H1 (cell line): ENCODE results near the gene CAPN9. TPM values are rescaled to one million over a fixed set of nuclear protein-coding genes. Genes with fewer than 3 reads are reported as not detected.

Experiments used
- BACH1 ChIP-seq: IDR thresholded peaks from 2 replicates; pipeline ENCODE4 v1.6.1; 2012; ENCODE audit warnings: low read length, improper control_type of control experiment
- RNF2 ChIP-seq: fragments of 200-900, 300-1000 bp; sonication (generic); IDR thresholded peaks from 2 replicates; pipeline ENCODE4 v1.7.1; 2016; ENCODE audit warnings: borderline replicate concordance, low read depth, mild to moderate bottlenecking, antibody characterized with exemption, low read length; ENCODE audit not compliant: poor library complexity, severe bottlenecking; ENCODE audit errors: missing control alignments
- polyA plus RNA-seq, 7 experiments: library from polyadenylated mRNA; depleted of rRNA in 3 of 7; stranded (reverse) in 5 of 7; unstranded in 2 of 7; fragments of >200 nt in 5 of 7; fragments of 200-250 nt in 2 of 7; gene quantifications; 1 replicate in 5 of 7; 2 replicates in 1 of 7; 4 replicates in 1 of 7; pipeline versions ENCODE4 v1.2.1 to v1.2.3, GENCODE V29; 2011 to 2013; ENCODE audit warnings: missing spikeins in 2 of 7, mixed read lengths in 2 of 7
- total RNA-seq: library from RNA; stranded (reverse); fragmentation: NEBNext Ultra II Directional; extraction: Animal tissue kit (Norgen Biotek cat#: 25700); gene quantifications from 2 replicates; pipeline ENCODE4 v1.2.1, GENCODE V29; 2021
- TF ChIP-seq, protein P1 (sequence below): fragments of 300-600 bp; sonication (generic); IDR thresholded peaks from 2 replicates; pipeline ENCODE4 v1.7.1; 2012; ENCODE audit warnings: low read length, moderate library complexity, mild to moderate bottlenecking, inconsistent platforms; ENCODE audit not compliant: insufficient replicate concordance

The CAPN9 gene
- total and polyA plus RNA-seq, 2 of the 8 experiments (the other 6 are each of a cell fraction or from before 2014, with no cell fraction given): 0.22 to 0.76 TPM

DNA sequence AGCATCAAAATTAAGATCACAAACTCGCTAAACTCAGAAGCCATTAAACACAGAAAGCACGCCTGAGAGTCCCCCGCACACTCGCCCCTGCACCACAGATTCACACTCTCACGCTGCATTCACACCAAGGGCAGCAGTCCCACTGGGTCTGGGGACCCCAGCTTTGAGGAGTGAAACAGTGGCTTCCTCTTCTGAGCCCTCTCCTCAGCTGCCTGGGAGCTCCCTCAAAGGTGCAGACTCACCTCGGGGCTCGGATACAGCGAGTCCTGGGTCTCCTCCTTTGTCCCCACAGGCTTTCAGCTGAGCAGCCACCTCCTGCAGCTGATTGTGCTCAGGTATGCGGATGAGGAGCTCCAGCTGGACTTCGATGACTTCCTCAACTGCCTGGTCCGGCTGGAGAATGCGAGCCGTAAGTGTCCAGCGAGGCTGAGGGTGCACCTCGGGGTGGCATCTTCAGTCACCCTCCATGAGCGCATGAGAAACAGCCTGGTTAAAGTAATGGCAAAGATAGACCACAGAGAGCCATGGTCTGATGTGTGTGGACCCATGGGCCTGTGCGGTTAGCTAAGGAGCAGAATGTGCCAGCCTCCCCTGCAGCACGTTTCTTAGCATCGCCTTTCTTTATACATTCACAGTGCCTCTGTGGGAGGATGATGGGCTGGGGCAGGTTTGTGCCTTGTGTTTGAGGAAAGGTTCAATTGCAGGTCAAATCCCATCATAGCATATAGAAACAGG, 47.9 kb downstream of the CAPN9 start (continued):
- TF ChIP-seq, protein P1, sequence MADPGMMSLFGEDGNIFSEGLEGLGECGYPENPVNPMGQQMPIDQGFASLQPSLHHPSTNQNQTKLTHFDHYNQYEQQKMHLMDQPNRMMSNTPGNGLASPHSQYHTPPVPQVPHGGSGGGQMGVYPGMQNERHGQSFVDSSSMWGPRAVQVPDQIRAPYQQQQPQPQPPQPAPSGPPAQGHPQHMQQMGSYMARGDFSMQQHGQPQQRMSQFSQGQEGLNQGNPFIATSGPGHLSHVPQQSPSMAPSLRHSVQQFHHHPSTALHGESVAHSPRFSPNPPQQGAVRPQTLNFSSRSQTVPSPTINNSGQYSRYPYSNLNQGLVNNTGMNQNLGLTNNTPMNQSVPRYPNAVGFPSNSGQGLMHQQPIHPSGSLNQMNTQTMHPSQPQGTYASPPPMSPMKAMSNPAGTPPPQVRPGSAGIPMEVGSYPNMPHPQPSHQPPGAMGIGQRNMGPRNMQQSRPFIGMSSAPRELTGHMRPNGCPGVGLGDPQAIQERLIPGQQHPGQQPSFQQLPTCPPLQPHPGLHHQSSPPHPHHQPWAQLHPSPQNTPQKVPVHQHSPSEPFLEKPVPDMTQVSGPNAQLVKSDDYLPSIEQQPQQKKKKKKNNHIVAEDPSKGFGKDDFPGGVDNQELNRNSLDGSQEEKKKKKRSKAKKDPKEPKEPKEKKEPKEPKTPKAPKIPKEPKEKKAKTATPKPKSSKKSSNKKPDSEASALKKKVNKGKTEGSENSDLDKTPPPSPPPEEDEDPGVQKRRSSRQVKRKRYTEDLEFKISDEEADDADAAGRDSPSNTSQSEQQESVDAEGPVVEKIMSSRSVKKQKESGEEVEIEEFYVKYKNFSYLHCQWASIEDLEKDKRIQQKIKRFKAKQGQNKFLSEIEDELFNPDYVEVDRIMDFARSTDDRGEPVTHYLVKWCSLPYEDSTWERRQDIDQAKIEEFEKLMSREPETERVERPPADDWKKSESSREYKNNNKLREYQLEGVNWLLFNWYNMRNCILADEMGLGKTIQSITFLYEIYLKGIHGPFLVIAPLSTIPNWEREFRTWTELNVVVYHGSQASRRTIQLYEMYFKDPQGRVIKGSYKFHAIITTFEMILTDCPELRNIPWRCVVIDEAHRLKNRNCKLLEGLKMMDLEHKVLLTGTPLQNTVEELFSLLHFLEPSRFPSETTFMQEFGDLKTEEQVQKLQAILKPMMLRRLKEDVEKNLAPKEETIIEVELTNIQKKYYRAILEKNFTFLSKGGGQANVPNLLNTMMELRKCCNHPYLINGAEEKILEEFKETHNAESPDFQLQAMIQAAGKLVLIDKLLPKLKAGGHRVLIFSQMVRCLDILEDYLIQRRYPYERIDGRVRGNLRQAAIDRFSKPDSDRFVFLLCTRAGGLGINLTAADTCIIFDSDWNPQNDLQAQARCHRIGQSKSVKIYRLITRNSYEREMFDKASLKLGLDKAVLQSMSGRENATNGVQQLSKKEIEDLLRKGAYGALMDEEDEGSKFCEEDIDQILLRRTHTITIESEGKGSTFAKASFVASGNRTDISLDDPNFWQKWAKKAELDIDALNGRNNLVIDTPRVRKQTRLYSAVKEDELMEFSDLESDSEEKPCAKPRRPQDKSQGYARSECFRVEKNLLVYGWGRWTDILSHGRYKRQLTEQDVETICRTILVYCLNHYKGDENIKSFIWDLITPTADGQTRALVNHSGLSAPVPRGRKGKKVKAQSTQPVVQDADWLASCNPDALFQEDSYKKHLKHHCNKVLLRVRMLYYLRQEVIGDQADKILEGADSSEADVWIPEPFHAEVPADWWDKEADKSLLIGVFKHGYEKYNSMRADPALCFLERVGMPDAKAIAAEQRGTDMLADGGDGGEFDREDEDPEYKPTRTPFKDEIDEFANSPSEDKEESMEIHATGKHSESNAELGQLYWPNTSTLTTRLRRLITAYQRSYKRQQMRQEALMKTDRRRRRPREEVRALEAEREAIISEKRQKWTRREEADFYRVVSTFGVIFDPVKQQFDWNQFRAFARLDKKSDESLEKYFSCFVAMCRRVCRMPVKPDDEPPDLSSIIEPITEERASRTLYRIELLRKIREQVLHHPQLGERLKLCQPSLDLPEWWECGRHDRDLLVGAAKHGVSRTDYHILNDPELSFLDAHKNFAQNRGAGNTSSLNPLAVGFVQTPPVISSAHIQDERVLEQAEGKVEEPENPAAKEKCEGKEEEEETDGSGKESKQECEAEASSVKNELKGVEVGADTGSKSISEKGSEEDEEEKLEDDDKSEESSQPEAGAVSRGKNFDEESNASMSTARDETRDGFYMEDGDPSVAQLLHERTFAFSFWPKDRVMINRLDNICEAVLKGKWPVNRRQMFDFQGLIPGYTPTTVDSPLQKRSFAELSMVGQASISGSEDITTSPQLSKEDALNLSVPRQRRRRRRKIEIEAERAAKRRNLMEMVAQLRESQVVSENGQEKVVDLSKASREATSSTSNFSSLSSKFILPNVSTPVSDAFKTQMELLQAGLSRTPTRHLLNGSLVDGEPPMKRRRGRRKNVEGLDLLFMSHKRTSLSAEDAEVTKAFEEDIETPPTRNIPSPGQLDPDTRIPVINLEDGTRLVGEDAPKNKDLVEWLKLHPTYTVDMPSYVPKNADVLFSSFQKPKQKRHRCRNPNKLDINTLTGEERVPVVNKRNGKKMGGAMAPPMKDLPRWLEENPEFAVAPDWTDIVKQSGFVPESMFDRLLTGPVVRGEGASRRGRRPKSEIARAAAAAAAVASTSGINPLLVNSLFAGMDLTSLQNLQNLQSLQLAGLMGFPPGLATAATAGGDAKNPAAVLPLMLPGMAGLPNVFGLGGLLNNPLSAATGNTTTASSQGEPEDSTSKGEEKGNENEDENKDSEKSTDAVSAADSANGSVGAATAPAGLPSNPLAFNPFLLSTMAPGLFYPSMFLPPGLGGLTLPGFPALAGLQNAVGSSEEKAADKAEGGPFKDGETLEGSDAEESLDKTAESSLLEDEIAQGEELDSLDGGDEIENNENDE: no peak
- TF ChIP-seq BACH1 (no peak), RNF2 (no peak)
